Placental pericyte (primary cell): ENCODE data around the gene FAM228B. TPM values are rescaled to one million over a fixed set of nuclear protein-coding genes. Genes with fewer than 3 reads are reported as not detected.

Source experiments
- total RNA-seq: library from RNA; depleted of rRNA; stranded (reverse); fragments of >200 nt; gene quantifications from 2 replicates; pipeline ENCODE4 v1.2.3, GENCODE V29; 2012

Gene FAM228B
- 4.2 and 4.4 TPM in 2 replicates for total RNA-seq

GRCh38 chr2:24123195-24123921 is at the start of gene FAM228B, which contains the start of gene PFN4:
FAM228B (plus strand) TSS chr2:24123469; CDS start chr2:24124362, 893 bp downstream.
PFN4 (minus strand) TSS chr2:24123334; CDS start chr2:24122535, 799 bp downstream.

GRCh38 chr2:24075915-24076848 is 47.1 kb upstream of the FAM228B start, which contains the start of gene SF3B6:
SF3B6 (minus strand) TSS chr2:24076326; CDS start chr2:24076229, 97 bp downstream.

GRCh38 chr2:24084386-24085199 is 38.7 kb upstream of the FAM228B start, which contains the start of gene TP53I3:
TP53I3 (minus strand) TSS chr2:24084834; CDS start chr2:24084326, 508 bp downstream.

GRCh38 chr2:24174851-24175277 is 51.6 kb downstream of the FAM228B start, which contains the start of gene FAM228A:
FAM228A (plus strand) TSS chr2:24175053; CDS start chr2:24175481, 428 bp downstream.

Other genes starting within 250 kb of the FAM228B start
- 8.5 and 15.9 TPM in 2 replicates for gene ATAD2B, start 196.3 kb upstream of the FAM228B start, total RNA-seq
- gene UBXN2A, start 183.0 kb upstream of the FAM228B start, total RNA-seq, result 7.9 and 12.9 TPM in 2 replicates
- gene MFSD2B, start 113.4 kb upstream of the FAM228B start, total RNA-seq, result not detected in 2 replicates
- gene WDCP, start 76.1 kb upstream of the FAM228B start, total RNA-seq, result 3.9 and 12.9 TPM in 2 replicates
- gene FKBP1B, start 73.7 kb upstream of the FAM228B start, total RNA-seq, result 2.0 and 5.3 TPM in 2 replicates
- gene SF3B6, start 47.1 kb upstream of the FAM228B start, total RNA-seq, result 77.0 and 89.5 TPM in 2 replicates
- gene TP53I3, start 38.6 kb upstream of the FAM228B start, total RNA-seq, result 25.8 and 58.6 TPM in 2 replicates
- 0.29 and 0.88 TPM in 2 replicates for gene PFN4, start 135 bp upstream of the FAM228B start, total RNA-seq
- 0.14 and 1.5 TPM in 2 replicates for gene FAM228A, start 51.6 kb downstream of the FAM228B start, total RNA-seq
- gene ITSN2, start 237.1 kb downstream of the FAM228B start, total RNA-seq, result 23.2 and 25.1 TPM in 2 replicates